ENCODE results near the gene ZNF330. TPM values are rescaled to one million over a fixed set of nuclear protein-coding genes. Genes with fewer than 3 reads are reported as not detected.

Gene ZNF330
- total RNA-seq, 1 experiment from 2014 or later = 18.9 TPM

DNA sequence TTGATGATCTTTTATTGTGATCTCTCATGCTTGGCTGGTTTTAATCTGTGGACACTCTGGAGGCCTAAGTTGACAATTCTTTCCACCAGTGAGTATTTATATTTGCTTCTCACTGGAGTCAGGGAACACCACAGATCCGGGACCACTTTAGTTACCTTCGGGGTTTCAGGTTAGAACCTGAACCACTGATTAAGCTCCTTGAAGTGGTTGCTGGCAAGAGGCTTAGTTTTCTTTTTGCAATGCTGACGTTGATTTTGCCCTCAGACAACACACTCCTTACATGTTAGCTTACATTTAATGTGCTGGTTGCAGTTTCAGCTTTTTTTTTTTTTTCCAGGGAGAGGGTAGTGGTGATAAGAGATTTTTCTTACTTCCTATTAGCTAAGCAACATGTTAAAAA, 10.5 kb upstream of the ZNF330 start:
- TF ChIP-seq SIN3A (IDR thresholded peaks at IDR 0.05; ENCODE audit: borderline replicate concordance, insufficient read depth, low read depth, low read length) = no peak
- no peak for TF ChIP-seq POLR2AphosphoS5 (IDR thresholded peaks at IDR 0.05; ENCODE audit: low read depth, low read length)
- TF ChIP-seq REST (IDR thresholded peaks at IDR 0.05; ENCODE audit: insufficient read depth in 1 of 2, low read depth in 2 of 2, low read length in 1 of 2) = no peak
- TF ChIP-seq TCF7L2 (IDR thresholded peaks at IDR 0.05; ENCODE audit: low read depth, low read length) = no peak
- TF ChIP-seq CTCF (IDR thresholded peaks at IDR 0.05) = no peak
- no TSS peak for BruUV-seq (replicated peaks)
- Histone ChIP-seq H3K9me3 (ENCODE audit: control insufficient read depth, insufficient read depth, low read depth, low read length) (no peaks in the 10 kb centered on the region), H3K4me3 (ENCODE audit: low read depth in 2 of 2, low read length in 2 of 2) (no peak overlapping the region), H3K27me3 (ENCODE audit: control insufficient read depth, insufficient read depth, low read length) (no peaks in the 10 kb centered on the region), H3K4me1 (ENCODE audit: control insufficient read depth, insufficient read depth, low read length) (no peaks in the 10 kb centered on the region), H3K36me3 (ENCODE audit: control insufficient read depth, insufficient read depth, low read length) (no peaks in the 10 kb centered on the region), H3K27ac (ENCODE audit: low read length) (no peak overlapping the region)
- POLR2A ChIA-PET = interaction anchor here (0.6 kb wide), 1 partner anchor 158 kb away, joined by 3 read pairs; no protein-coding TSS in a partner anchor
- in situ Hi-C loops (cut with HindIII; ENCODE audit: low pct_unique_long_range_greater_than_20kb, low sequenced_read_pairs) (no loop called here), intact Hi-C loops (cut with micrococcal nuclease; ENCODE audit: unreplicated experiment) (no loop called here)
- CTCF ChIA-PET = no interaction called here
- ATAC-seq (no peak), DNase-seq (ENCODE audit: low read depth, low spot score) (no peak)

DNA sequence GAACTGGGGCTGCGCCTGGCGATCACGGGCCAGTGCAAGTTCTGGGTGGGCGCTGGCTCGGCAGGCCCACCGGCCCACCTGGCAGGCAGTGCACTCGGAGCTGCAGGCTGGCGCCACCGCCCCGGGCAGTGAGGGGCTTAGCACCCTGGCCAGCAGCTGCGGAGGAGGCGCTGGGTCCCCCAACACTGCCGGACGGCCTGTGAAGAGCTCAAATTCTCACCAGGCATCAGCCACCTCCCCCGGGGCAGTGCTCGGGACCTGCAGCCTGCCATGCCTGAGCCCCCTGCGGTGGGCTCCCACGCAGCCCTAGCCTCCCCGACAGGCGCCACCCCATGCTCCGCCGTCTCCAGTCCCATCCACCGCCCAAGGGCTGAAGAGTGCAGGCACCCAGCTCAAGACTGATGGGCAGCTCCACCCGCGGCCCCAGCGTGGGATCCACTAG, 7.1 kb upstream of the ZNF330 start:
- H3K27ac ChIP-seq (ENCODE audit: low read length) = no peak overlapping the region
- no peak overlapping the region for H3K4me3 ChIP-seq (ENCODE audit: low read depth in 2 of 2, low read length in 2 of 2)
- no peaks in the 10 kb centered on the region for H3K9me3 ChIP-seq (ENCODE audit: control insufficient read depth, insufficient read depth, low read depth, low read length)
- POLR2A ChIA-PET = no interaction called here
- no peaks in the 10 kb centered on the region for H3K36me3 ChIP-seq (ENCODE audit: control insufficient read depth, insufficient read depth, low read length)
- TF ChIP-seq TCF7L2 (IDR thresholded peaks at IDR 0.05; ENCODE audit: low read depth, low read length) (no peak), CTCF (IDR thresholded peaks at IDR 0.05) (no peak), POLR2AphosphoS5 (IDR thresholded peaks at IDR 0.05; ENCODE audit: low read depth, low read length) (no peak), SIN3A (IDR thresholded peaks at IDR 0.05; ENCODE audit: borderline replicate concordance, insufficient read depth, low read depth, low read length) (no peak), REST (IDR thresholded peaks at IDR 0.05; ENCODE audit: insufficient read depth in 1 of 2, low read depth in 2 of 2, low read length in 1 of 2) (no peak)
- intact Hi-C loops (cut with micrococcal nuclease; ENCODE audit: unreplicated experiment) = no loop called here
- DNase-seq (ENCODE audit: low read depth, low spot score) = no peak
- no peaks in the 10 kb centered on the region for H3K4me1 ChIP-seq (ENCODE audit: control insufficient read depth, insufficient read depth, low read length)
- no TSS peak for BruUV-seq (replicated peaks)
- ATAC-seq = no peak
- in situ Hi-C loops (cut with HindIII; ENCODE audit: low pct_unique_long_range_greater_than_20kb, low sequenced_read_pairs) = no loop called here
- CTCF ChIA-PET = no interaction called here
- H3K27me3 ChIP-seq (ENCODE audit: control insufficient read depth, insufficient read depth, low read length) = no peaks in the 10 kb centered on the region
